ENCODE data around the gene CLASP1. TPM values are rescaled to one million over a fixed set of nuclear protein-coding genes. Genes with fewer than 3 reads are reported as not detected.
A peak's percentile ranks its signal among the peaks of the same experiment; 100 is the strongest.

The CLASP1 gene
- total and polyA plus RNA-seq, 4 donors: 7.5 to 50.0 (median 21.9) TPM

- DNase-seq (ENCODE audit: low spot score): no peak
- Histone ChIP-seq H3K9me3 (ENCODE audit: control insufficient read depth in 4 of 4, low read length in 3 of 4) (no peaks in the 10 kb centered on the region), H3K36me3 (ENCODE audit: control insufficient read depth in 4 of 4, insufficient read depth in 3 of 4, low read depth in 1 of 4, low read length in 3 of 4) (peaks cover 0 to 4% (median 2%) of the 10 kb centered on the region in 4 donors), H3K4me1 (ENCODE audit: control insufficient read depth in 4 of 4, insufficient read depth in 4 of 4, low read length in 3 of 4) (peaks cover 8 to 25% (median 22%) of the 10 kb centered on the region in 4 donors), H3K27ac (ENCODE audit: low read depth in 1 of 2, low read length in 2 of 2) (no peak overlapping the region), H3K4me3 (ENCODE audit: low read depth in 1 of 3, low read length in 3 of 3) (no peak overlapping the region), H3K27me3 (ENCODE audit: control insufficient read depth in 4 of 4, insufficient read depth in 4 of 4, low read length in 3 of 4) (no peaks in the 10 kb centered on the region), H3K9ac (ENCODE audit: low read depth in 1 of 2, low read length in 2 of 2) (no peak overlapping the region)
- TF ChIP-seq GABPA (IDR thresholded peaks at IDR 0.05 in 1 of 2, conservative IDR thresholded peaks at IDR 0.05 in 1 of 2) (no peak), RXRA (IDR thresholded peaks at IDR 0.05) (no peak), HNF4A (conservative IDR thresholded peaks at IDR 0.05) (no peak), JUND (IDR thresholded peaks at IDR 0.05) (no peak)
Measured at GRCh38 chr2:121599963-121600651, 49.2 kb downstream of the CLASP1 start.

DNA sequence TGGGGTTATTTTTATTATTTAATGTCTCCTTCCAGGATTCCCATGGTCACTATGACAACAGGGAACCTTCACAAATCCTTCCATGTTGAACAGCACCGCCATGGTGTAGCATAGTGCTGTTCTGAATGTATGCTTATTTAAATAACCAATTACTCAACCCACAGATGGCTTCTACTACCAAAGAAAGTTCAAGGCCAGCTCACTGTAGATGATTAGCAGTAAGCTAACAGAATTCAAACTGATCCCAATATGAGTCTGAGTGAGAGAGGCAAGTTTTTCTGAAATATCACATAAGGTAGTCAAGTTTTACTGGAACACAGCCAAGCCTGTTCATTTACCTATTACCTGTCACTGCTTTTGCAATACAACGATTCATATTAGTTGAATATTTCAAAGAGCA is 51.2 kb downstream of the CLASP1 start:
- no peak overlapping the region for H3K27ac ChIP-seq (ENCODE audit: low read depth in 1 of 2, low read length in 2 of 2)
- H3K4me1 ChIP-seq (ENCODE audit: control insufficient read depth in 4 of 4, insufficient read depth in 4 of 4, low read length in 3 of 4): peaks cover 8 to 27% (median 23%) of the 10 kb centered on the region in 4 donors

GRCh38 chr2:121596221-121597080 is 52.8 kb downstream of the CLASP1 start:
- Histone ChIP-seq H3K36me3 (ENCODE audit: control insufficient read depth in 4 of 4, insufficient read depth in 3 of 4, low read depth in 1 of 4, low read length in 3 of 4) (peaks cover 0 to 2% (median 0%) of the 10 kb centered on the region in 4 donors), H3K9ac (ENCODE audit: low read depth in 1 of 2, low read length in 2 of 2) (no peak overlapping the region), H3K9me3 (ENCODE audit: control insufficient read depth in 4 of 4, low read length in 3 of 4) (no peaks in the 10 kb centered on the region), H3K4me1 (ENCODE audit: control insufficient read depth in 4 of 4, insufficient read depth in 4 of 4, low read length in 3 of 4) (peaks cover 9 to 27% (median 23%) of the 10 kb centered on the region in 4 donors), H3K27ac (ENCODE audit: low read depth in 1 of 2, low read length in 2 of 2) (peak overlapping the region; percentile 37 to 75), H3K27me3 (ENCODE audit: control insufficient read depth in 4 of 4, insufficient read depth in 4 of 4, low read length in 3 of 4) (no peaks in the 10 kb centered on the region), H3K4me3 (ENCODE audit: low read depth in 1 of 3, low read length in 3 of 3) (no peak overlapping the region)
- no peak for DNase-seq (ENCODE audit: low spot score)
- 51% methylated on average over 11 of the region's 11 CpGs for WGBS
- peak; percentile 46 for TF ChIP-seq YY1 (IDR thresholded peaks at IDR 0.05)
- peak; percentile 75 to 82 for TF ChIP-seq RAD21 (IDR thresholded peaks at IDR 0.05)
- TF ChIP-seq NR2F2 (IDR thresholded peaks at IDR 0.05): peak; percentile 57
- TF ChIP-seq, protein P1, sequence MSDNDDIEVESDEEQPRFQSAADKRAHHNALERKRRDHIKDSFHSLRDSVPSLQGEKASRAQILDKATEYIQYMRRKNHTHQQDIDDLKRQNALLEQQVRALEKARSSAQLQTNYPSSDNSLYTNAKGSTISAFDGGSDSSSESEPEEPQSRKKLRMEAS (IDR thresholded peaks at IDR 0.05): peak; percentile 9
- TF ChIP-seq, protein P2, sequence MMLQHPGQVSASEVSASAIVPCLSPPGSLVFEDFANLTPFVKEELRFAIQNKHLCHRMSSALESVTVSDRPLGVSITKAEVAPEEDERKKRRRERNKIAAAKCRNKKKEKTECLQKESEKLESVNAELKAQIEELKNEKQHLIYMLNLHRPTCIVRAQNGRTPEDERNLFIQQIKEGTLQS (IDR thresholded peaks at IDR 0.05): no peak
- no peak for TF ChIP-seq EGR1 (IDR thresholded peaks at IDR 0.05; ENCODE audit: low read depth in 2 of 2)
- TF ChIP-seq FOXA2 (IDR thresholded peaks at IDR 0.05): peak; percentile 38
- TF ChIP-seq, protein P3, sequence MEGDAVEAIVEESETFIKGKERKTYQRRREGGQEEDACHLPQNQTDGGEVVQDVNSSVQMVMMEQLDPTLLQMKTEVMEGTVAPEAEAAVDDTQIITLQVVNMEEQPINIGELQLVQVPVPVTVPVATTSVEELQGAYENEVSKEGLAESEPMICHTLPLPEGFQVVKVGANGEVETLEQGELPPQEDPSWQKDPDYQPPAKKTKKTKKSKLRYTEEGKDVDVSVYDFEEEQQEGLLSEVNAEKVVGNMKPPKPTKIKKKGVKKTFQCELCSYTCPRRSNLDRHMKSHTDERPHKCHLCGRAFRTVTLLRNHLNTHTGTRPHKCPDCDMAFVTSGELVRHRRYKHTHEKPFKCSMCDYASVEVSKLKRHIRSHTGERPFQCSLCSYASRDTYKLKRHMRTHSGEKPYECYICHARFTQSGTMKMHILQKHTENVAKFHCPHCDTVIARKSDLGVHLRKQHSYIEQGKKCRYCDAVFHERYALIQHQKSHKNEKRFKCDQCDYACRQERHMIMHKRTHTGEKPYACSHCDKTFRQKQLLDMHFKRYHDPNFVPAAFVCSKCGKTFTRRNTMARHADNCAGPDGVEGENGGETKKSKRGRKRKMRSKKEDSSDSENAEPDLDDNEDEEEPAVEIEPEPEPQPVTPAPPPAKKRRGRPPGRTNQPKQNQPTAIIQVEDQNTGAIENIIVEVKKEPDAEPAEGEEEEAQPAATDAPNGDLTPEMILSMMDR (IDR thresholded peaks at IDR 0.05; ENCODE audit: low read depth, low read length, missing input control): peak; percentile 38

More for the DNA sequence above, 51.2 kb downstream of the CLASP1 start:
- H3K4me3 ChIP-seq (ENCODE audit: low read depth in 1 of 3, low read length in 3 of 3): no peak overlapping the region
- no peak overlapping the region for H3K9ac ChIP-seq (ENCODE audit: low read depth in 1 of 2, low read length in 2 of 2)
- DNase-seq (ENCODE audit: low spot score): no peak
- peaks cover 0 to 2% (median 0%) of the 10 kb centered on the region in 4 donors for H3K36me3 ChIP-seq (ENCODE audit: control insufficient read depth in 4 of 4, insufficient read depth in 3 of 4, low read depth in 1 of 4, low read length in 3 of 4)
- TF ChIP-seq HNF4A (conservative IDR thresholded peaks at IDR 0.05): peak in 1 of 2 donors; percentile 5
- peak; percentile 21 for TF ChIP-seq SP1 (IDR thresholded peaks at IDR 0.05)
- TF ChIP-seq, protein P3 (IDR thresholded peaks at IDR 0.05; ENCODE audit: low read depth, low read length, missing input control): no peak
- TF ChIP-seq, protein P2 (IDR thresholded peaks at IDR 0.05): no peak
- peak in 1 of 2 donors; percentile 19 for TF ChIP-seq RXRA (IDR thresholded peaks at IDR 0.05)
- 55% methylated on average over 2 of the region's 2 CpGs for WGBS
- H3K27me3 ChIP-seq (ENCODE audit: control insufficient read depth in 4 of 4, insufficient read depth in 4 of 4, low read length in 3 of 4): no peaks in the 10 kb centered on the region
- no peaks in the 10 kb centered on the region for H3K9me3 ChIP-seq (ENCODE audit: control insufficient read depth in 4 of 4, low read length in 3 of 4)
